Upper lobe of left lung (tissue), 4 donors: ENCODE results near the gene GABRB1.

Experiments
- CTCF ChIP-seq, 6 experiments: fragments of 450-650 bp in 4 of 6; fragments of 200-600 bp in 2 of 6; sonication (generic) in 2 of 6; IDR thresholded peaks; one replicate each; pipeline ENCODE4 v1.5.1; 2016 to 2019; ENCODE audit warnings: antibody characterized with exemption in 6 of 6
- EP300 ChIP-seq, 4 donors: sonication (generic); formaldehyde crosslinking; IDR thresholded peaks; one replicate each; pipeline ENCODE4 v1.5.1; 2017; ENCODE audit warnings: antibody characterized with exemption in 4 of 4, control low read depth in 2 of 4
- POLR2A ChIP-seq, 4 donors: fragments of 450-650 bp; IDR thresholded peaks; one replicate each; pipeline ENCODE4 v1.5.1; 2016 to 2017; ENCODE audit warnings: antibody characterized with exemption in 4 of 4, mild to moderate bottlenecking in 2 of 4
- POLR2AphosphoS5 ChIP-seq, 2 donors: sonication (generic); formaldehyde crosslinking; IDR thresholded peaks; one replicate each; pipeline ENCODE4 v1.5.1; 2017; ENCODE audit warnings: antibody characterized with exemption in 2 of 2

GRCh38 chr4:47271291-47271690 lies 239.9 kb downstream of the GABRB1 start:
- TF ChIP-seq CTCF (IDR thresholded peaks at IDR 0.05): no peak
- no peak for TF ChIP-seq POLR2A (IDR thresholded peaks at IDR 0.05)
- no peak for TF ChIP-seq EP300 (IDR thresholded peaks at IDR 0.05)
- TF ChIP-seq POLR2AphosphoS5 (IDR thresholded peaks at IDR 0.05): no peak
